ENCODE results near the gene S1PR2.

GRCh38 chr19:10173527-10173926 lies 57.6 kb downstream of the S1PR2 start:
- TF ChIP-seq POLR2A (IDR thresholded peaks at IDR 0.05; ENCODE audit: low read length) = no peak
- TF ChIP-seq GATA1 (IDR thresholded peaks at IDR 0.05; ENCODE audit: low read depth, low read length) = no peak
